HG03103 (cell line): ENCODE measurements around the gene FYCO1.

Experiments
- ATAC-seq: cut with Tn5 transposase; IDR thresholded peaks from one replicate; pipeline ENCODE4 v1.9.1; 2021; ENCODE audit warnings: low read depth; ENCODE audit not compliant: unreplicated experiment

FYCO1 gene

DNA sequence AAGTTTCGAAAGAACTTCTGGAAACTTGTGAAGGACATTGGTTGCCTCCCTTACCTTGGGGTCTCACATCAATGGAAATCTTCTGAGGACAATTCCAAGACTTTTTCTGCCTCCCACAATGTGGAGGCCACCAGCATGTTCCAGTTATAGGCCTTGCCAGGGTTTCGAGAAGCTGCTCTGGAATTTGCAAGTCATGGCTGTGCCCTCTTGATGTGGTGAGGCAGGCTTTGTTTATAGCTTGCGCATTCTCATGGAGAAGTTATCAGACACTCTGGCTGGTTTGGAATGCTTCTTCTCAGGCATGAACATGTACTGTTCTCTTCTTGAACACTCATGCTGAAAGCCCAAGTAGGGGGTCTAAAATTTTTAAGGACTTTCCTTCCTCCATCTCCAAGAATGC, 48.3 kb downstream of the FYCO1 start:
- ATAC-seq, result no peak

GRCh38 chr3:45946875-45947274, 48.7 kb downstream of the FYCO1 start:
- no peak for ATAC-seq

GRCh38 chr3:45946307-45946706, 49.3 kb downstream of the FYCO1 start:
- ATAC-seq, result no peak

DNA sequence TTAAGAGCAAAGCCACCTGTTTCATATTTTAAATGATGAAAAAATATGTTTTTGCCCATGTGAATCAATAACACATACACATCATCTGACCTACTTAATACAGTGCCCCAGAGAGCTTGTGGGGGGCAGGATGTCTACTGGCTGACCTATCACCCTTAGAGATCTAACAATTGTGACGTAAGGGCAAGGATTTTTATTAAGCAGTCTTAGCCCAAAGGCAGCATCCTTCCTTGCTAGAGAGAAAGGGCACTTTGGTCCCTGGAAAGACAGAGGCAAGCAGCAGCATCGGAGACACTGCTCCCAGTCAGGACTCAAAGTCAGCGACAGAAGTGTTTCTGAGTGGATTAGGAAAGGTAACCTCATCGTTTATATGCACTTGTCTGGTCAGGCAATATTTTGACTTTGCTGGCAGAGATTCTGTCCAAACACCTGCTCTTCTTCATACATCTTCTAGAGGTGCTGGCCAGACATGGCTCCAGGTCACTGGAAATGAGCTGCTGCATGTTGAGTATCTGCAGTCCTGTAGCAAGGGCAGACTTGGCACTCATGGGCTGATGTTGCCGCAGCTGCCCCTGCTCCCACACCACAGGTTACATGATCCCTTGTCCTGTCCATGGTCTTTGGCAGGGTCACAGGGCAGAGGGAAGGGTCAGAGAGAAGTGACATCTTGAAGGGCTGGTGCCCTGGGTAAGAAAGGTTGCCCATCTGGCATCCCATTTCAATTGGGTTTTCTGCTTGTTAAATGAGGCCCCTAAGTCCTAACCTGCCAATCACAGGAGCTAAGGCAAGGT, 50.6 kb downstream of the FYCO1 start:
- no peak for ATAC-seq

DNA sequence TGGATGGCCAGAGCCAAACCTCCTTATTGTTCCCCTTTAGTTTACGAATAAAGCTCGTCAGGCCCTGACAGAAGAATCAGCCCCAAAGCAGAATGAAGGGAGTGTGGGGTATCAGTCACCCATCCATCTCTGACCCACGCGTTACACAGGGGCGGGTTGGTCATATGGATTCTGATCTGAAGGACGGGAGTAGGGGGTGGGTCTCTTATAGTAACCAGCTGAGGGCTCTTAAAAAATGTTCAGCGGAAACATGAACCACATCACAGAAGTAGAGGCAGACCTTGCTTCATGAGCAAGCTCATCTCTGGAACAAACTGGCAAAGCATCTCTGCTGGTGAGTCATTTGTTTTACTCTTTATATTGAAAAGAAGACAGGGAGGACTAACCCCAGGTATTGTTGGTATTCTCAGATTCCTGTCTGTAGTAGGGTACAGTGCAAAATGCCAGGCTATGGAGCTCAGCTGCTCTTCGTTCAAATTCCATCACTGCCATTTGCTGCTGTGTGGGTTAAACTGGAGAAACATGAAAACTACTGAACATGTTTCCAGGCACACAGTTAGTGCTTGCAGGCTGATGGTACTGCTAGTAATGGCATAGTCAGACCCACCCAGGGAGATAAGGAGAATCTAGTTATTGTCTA, 52.3 kb downstream of the FYCO1 start, which contains the start of gene CXCR6:
TSS of gene CXCR6 (plus strand) at position 258 of the 640 bp plus-strand sequence. CDS start 3,018 bp downstream, outside the sequence.
- ATAC-seq, result no peak

DNA sequence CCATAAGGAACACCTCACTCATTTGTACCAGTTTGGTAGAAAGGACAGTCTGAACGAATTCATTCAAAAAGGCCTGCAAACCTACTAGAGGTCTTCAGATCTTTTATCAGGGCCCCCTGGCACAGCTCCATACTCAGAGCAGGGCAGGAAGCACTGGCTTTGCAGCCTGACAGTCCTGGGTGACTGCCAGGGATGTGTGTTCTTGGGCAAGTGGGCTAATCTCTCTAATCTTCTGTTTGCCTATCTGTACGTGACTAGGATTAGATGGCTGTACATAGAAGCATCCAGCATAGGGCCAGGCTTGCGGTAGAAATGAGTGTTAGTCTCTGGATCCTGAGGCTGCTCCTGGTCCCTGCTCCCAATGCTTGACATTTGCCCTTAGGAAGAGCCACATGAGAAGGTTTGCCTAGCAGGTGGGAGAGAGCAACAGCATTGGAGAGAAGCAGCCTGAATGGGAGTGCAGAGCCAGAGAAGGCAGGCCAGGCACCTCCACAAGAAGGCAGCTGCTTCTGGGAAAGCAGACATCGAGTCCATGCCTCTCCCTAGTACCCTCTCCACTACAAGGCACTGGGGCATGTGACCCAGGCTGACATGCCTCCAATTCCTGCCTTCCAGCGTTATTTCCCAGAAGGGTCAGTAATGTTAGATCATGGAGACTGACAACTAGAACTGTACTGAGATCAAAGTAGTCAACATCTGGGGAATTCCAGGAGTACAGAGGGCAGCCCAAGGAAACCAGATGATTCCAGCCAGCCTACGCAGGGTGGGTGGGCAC, 53.4 kb downstream of the FYCO1 start:
- ATAC-seq, result no peak

DNA sequence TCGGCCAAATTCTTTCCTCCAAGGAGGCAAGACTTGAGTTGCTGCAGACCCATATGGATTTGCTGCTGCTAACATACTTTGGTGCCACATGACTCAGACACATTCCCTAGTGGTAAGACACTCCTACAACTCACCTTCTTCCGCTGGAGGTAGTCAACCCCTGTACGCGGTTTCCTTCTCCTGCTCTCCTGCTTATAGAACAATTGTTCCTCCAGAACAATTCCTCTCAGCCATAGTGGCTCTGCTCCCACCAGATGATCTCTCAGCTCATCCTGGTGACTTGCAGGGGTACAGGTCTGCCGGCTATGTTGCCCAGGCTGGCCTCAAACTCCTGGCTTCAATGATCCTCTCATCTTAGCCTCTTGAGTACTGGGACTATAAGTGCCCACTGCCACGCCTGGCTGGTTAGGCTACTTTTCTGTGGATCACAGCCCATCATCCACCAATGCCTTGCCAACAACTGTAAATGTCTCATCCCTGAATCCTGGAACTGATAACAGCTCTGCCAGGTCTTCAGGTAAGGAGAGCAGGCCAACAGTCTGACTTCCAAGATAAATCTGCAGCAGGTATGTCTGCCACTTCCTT, 54.8 kb downstream of the FYCO1 start:
- ATAC-seq, result no peak

DNA sequence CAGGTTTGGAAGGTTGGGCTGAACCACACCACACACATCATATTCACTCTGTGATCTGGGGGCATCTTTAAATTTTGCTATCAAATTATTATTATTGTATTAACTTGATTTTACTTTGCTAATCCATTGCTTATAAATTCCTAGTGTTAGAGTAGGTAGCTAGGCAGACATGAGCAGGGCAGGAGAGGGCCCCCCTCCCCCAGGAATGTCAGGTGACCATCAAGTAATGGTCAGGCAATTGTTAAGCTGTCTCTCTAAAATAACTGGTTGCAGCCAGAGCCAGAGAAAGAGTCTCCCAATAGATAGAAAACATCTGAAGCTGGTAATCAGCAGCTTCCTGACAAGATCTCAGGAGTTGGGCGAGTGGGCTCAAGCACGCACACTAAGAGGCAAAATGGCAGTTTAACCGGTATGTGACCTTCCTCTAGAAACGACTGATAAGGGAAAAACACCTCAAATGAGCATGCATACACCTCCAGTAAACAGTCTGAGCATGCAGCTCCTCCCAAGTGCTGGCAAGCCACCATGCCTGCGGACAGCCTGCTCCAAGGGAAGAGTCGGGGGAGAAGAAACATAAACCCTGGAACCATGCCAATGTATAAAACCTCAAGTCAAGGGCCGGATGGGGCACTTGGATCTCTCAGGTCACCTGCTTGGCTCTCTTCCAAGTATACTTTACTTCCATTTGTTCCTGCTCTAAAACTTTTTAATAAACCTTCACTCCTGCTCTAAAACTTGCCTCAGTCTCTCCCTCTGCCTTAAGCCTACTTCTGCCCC, 55.4 kb downstream of the FYCO1 start:
- no peak for ATAC-seq

DNA sequence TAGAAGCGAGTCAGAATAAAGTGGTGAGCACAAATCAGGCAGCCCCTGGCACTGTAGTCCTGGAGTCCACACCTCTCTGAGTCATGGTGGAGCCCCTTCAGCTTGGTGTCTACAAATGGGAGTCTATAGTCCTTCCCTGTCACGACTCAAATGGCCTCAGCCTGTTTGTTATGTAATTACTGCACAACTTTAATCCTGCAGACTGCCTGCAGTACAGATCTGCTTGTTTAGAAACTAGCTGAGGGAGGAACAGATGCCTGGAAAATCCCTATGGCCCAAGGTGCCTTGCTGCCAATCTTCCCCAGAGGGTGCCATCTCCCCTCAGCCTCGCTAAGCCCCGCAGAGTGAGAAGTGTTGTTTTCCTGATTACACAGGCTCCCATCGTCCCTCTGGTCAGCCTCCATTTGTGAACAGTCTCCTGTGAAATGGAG, 56.3 kb downstream of the FYCO1 start:
- ATAC-seq, result no peak

GRCh38 chr3:45938864-45939263, 56.8 kb downstream of the FYCO1 start:
- ATAC-seq, result no peak

DNA sequence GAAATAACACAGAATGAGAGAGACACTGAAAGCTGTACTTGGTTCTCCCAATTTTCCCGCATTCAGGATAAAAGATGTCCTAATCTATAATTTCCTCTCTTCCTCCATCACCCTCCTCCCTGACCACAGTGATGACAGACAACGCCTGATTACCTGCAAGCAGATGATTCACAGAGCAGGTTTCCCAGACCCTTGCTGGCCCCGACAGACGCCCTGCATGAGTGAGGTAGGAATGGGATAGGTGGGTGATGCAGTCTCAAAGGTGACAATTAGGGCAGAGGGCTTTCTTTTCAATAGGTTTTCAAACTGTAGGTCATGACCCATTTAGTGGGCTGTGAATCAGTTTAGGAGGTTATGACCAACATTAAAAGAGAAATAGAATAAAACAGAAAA, 57.6 kb downstream of the FYCO1 start:
- no peak for ATAC-seq

- no peak for ATAC-seq
Measured at GRCh38 chr3:45937206-45938042, 58.2 kb downstream of the FYCO1 start.

DNA sequence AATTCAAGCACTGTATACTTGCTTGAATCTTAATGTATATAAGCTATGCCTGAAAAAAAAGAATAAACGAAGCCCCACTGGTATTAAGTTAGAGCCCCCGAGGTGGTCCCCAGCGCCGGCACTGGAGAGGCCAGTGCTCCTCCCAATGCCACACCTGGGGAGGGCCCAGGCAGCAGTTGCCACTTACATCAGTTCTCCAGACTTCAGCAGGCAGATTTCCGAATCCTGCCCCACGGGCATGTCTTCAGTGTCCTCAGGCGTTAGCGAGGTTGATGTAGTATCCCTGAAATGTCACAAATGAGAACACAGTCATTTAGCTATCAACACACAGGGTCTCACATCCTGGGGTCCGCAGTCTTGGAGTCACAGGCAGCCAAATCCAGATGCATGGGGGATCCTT, 59.4 kb downstream of the FYCO1 start:
- no peak for ATAC-seq

GRCh38 chr3:45933591-45933990, 62.0 kb downstream of the FYCO1 start:
- no peak for ATAC-seq

DNA sequence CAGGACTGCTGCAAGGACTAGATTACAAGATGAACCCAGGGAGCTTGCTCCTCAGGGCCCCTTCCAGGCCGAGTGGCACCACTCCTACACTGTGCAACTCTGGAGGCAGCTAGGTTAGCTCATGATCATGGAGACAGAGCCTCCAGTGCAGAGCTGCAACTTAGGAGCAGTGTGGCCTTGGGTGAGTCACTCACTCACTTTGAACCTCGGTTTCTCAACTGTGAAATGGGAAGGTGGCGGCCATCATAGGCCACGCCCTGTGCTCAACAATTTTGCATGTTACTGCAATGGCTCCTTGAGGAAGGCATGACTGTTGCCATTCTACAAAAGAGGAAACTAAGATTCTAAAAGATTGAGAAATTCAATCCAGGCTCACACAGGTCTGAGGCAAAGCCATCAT, 63.5 kb downstream of the FYCO1 start:
- ATAC-seq, result no peak

GRCh38 chr3:45931496-45931895, 64.1 kb downstream of the FYCO1 start:
- ATAC-seq, result no peak

DNA sequence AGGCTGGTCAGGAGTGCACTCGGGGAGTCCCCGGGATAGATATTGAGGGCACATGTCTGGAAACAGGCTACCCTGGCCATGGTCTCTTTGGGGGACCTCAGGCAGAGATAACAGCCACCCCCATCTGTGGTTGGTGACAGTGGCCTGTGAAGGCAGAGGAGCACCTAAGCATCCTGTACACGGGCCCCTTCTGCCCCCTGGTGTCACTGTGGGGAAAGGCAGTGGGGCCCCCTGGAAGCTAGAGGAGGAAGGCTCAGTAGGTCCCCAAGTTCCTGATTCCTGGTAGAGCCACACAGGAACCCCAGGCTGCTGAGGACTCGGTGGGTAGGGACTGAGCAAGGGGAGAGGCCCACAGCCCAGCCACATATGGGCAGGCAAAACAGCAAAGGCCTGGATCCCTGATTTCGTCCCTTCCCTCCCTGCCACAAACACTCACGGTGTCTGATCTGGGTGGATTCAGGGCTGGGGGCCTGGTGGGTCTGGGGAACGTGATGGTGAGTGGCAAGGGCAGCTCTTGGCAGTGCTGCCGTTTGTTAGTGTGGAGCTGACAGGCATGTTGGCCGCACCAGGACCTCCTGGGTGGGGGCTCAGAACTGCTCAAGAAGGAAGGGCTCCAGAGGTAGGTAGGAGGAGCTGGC, 66.5 kb downstream of the FYCO1 start:
- no peak for ATAC-seq

DNA sequence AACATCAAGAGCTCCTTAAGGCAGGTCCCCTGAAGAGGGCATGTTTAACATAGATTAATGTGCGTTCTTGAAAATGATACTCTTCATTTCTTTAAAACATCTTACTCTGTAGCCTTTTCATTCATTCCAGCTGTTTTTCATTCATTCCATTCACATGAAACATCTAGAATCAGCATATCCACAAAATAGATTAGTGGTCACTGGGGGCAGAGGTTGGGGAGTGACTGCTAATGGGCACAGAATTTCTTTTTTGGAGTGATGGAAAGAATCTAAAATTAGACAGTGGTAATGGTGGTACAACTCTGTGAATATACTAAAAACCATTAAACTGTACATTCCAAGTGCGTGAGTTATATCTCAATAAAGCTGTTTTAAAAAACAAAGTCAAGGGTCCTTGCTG, 67.7 kb downstream of the FYCO1 start:
- ATAC-seq, result no peak

DNA sequence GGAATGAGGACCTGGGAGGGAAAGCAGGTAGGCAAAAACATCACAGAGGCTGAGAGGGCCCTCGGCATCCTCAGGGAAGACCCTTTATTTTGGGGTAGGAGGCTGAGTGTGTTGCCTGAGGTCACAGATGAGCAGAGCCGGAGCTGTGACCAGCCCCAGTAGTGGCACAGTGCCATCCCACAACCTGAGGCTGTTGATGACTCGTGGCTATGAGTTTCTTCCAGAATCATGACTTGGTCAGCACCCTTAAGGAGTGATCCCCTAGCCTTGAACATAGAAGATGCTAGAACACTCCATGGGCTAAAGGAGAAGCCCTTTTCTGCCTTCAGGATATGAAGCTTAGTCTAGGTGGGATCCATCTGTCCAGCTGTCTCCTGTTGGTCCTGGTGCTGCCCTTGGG, 71.9 kb downstream of the FYCO1 start:
- no peak for ATAC-seq
